Lung (tissue), 12 donors: ENCODE data around the gene NATD1. TPM values are rescaled to one million over a fixed set of nuclear protein-coding genes. Genes with fewer than 3 reads are reported as not detected.
A peak's percentile ranks its signal among the peaks of the same experiment; 100 is the strongest.

Experiments used
- ATAC-seq: fragments of 200-7000 bp; cut with Tn5 transposase; one replicate; pipeline ENCODE4 v1.9.1; 2020; ENCODE audit warnings: moderate number of reproducible peaks; ENCODE audit not compliant: insufficient read depth, low FRiP score
- DNase-seq, 3 donors: peaks; one replicate each; pipeline ENCODE4 v3.0.0-alpha.2; 2013 to 2017
- H3K27ac ChIP-seq, 2 donors: one replicate each; pipeline ENCODE4 v1.5.1; 2013; ENCODE audit warnings: mild to moderate bottlenecking in 2 of 2, moderate library complexity in 2 of 2, control low read depth in 1 of 2, inconsistent platforms in 1 of 2, low read depth in 1 of 2, low read length in 1 of 2
- H3K27me3 ChIP-seq, 3 donors: one replicate each; pipeline ENCODE4 v1.5.1; 2013; ENCODE audit warnings: low read length in 2 of 3; ENCODE audit not compliant: control insufficient read depth in 3 of 3, insufficient read depth in 3 of 3
- H3K36me3 ChIP-seq, 4 donors: one replicate each; pipeline ENCODE4 v1.5.1; 2013; ENCODE audit warnings: low read length in 4 of 4, mild to moderate bottlenecking in 1 of 4, moderate library complexity in 1 of 4; ENCODE audit not compliant: control insufficient read depth in 4 of 4, insufficient read depth in 4 of 4
- H3K4me1 ChIP-seq, 5 donors: one replicate each; pipeline ENCODE4 v1.5.1; 2013; ENCODE audit warnings: low read length in 5 of 5, mild to moderate bottlenecking in 2 of 5, moderate library complexity in 1 of 5; ENCODE audit not compliant: control insufficient read depth in 5 of 5, insufficient read depth in 5 of 5
- H3K4me3 ChIP-seq: one replicate; pipeline ENCODE4 v1.5.1; 2013; ENCODE audit warnings: mild to moderate bottlenecking, control low read depth, moderate library complexity
- H3K9ac ChIP-seq, 2 donors: one replicate each; pipeline ENCODE4 v1.5.1; 2013; ENCODE audit warnings: low read length in 2 of 2, control low read depth in 1 of 2; ENCODE audit not compliant: insufficient read depth in 1 of 2
- H3K9me3 ChIP-seq, 4 donors: one replicate each; pipeline ENCODE4 v1.5.1; 2013; ENCODE audit warnings: low read length in 3 of 4, mild to moderate bottlenecking in 1 of 4, moderate library complexity in 1 of 4; ENCODE audit not compliant: control insufficient read depth in 4 of 4, insufficient read depth in 3 of 4
- CTCF ChIP-seq: IDR thresholded peaks from 2 replicates; pipeline ENCODE4 v1.5.1; 2012; ENCODE audit warnings: mild to moderate bottlenecking; ENCODE audit errors: control extremely low read depth, extremely low read depth
- WGBS, 2 donors: extraction: QIAGEN DNeasy Blood & Tissue Kit; methylation state at CpG; one replicate each; pipeline ENCODE4 v1.1.7; 2013; 5-methylcytosine and 5-hydroxymethylcytosine counted together
- polyA plus RNA-seq, 2 donors: library from polyadenylated mRNA; stranded (reverse); fragments of 200-250 nt; gene quantifications; one replicate each; pipeline ENCODE4 v1.2.1, GENCODE V29; 2013
- total RNA-seq, 2 donors: library from RNA; depleted of rRNA in 1 of 2; stranded (reverse); fragments of >200 nt in 1 of 2; gene quantifications; one replicate each; pipeline ENCODE4 v1.2.1, GENCODE V29; 2014 to 2021
- donor health status: control.
- donor health status: control.
- donor health status: Bipolar disorder and iron deficiency.
- donor health status: healthy.
- donor health status: DM: yes; HTN: yes; CAD: no.

Gene NATD1
- total and polyA plus RNA-seq, 4 donors: 4.8 to 8.1 (median 6.6) TPM

GRCh38 chr17:21251337-21252010 is 1.7 kb downstream of the NATD1 start:
- no peak for DNase-seq
- Histone ChIP-seq H3K4me3 (no peak overlapping the region), H3K36me3 (no peaks in the 10 kb centered on the region), H3K27me3 (no peaks in the 10 kb centered on the region), H3K27ac (no peak overlapping the region), H3K4me1 (peaks cover 0 to 13% (median 3%) of the 10 kb centered on the region in 5 donors), H3K9ac (no peak overlapping the region), H3K9me3 (no peaks in the 10 kb centered on the region)
- no peak for TF ChIP-seq CTCF
- no peak for ATAC-seq
- 79 to 85% methylated on average over 15 of the region's 15 CpGs for WGBS, 2 donors

GRCh38 chr17:21250854-21251253 is 2.4 kb downstream of the NATD1 start:
- 71 to 73% methylated on average over 4 of the region's 4 CpGs for WGBS, 2 donors
- Histone ChIP-seq H3K9ac (no peak overlapping the region), H3K4me3 (no peak overlapping the region), H3K4me1 (peaks cover 0 to 13% (median 3%) of the 10 kb centered on the region in 5 donors), H3K9me3 (no peaks in the 10 kb centered on the region), H3K27me3 (no peaks in the 10 kb centered on the region), H3K36me3 (no peaks in the 10 kb centered on the region), H3K27ac (no peak overlapping the region)
- TF ChIP-seq CTCF: no peak
- ATAC-seq (no peak), DNase-seq (no peak)

- H3K4me1 ChIP-seq: peaks cover 0 to 13% (median 3%) of the 10 kb centered on the region in 5 donors
- ATAC-seq: no peak
- 65 to 68% methylated on average over 7 of the region's 7 CpGs for WGBS, 2 donors
- TF ChIP-seq CTCF: no peak
- no peak overlapping the region for H3K4me3 ChIP-seq
- no peaks in the 10 kb centered on the region for H3K27me3 ChIP-seq
- H3K27ac ChIP-seq: peak overlapping the region in 1 of 2 donors; percentile 1
- no peak for DNase-seq
- H3K9me3 ChIP-seq: no peaks in the 10 kb centered on the region
- no peak overlapping the region for H3K9ac ChIP-seq
- H3K36me3 ChIP-seq: no peaks in the 10 kb centered on the region
These were observed 3.1 kb downstream of the NATD1 start for GRCh38 chr17:21249920-21250703.
